Uterus (tissue), 4 donors: ENCODE results near the gene KSR2. TPM values are rescaled to one million over a fixed set of nuclear protein-coding genes. Genes with fewer than 3 reads are reported as not detected.
"Not testable (repeated sequence)": the region's sequence is repeated elsewhere in the genome, so short reads cannot be mapped to it uniquely, and the experiment has no call there.

Source experiments
- DNase-seq, 2 donors: peaks; one replicate each; pipeline ENCODE4 v3.0.0-alpha.2; 2019 to 2020
- H3K27ac ChIP-seq, 2 donors: fragments of 200-600 bp; sonication (generic); 1 replicate in 1 of 2; 2 replicates in 1 of 2; pipeline ENCODE4 v1.5.1; 2016 to 2018
- H3K27me3 ChIP-seq, 2 donors: fragments of 200-600 bp; sonication (generic); one replicate each; pipeline ENCODE4 v1.5.1; 2018 to 2019; ENCODE audit warnings: control low read depth in 1 of 2
- H3K36me3 ChIP-seq, 2 donors: fragments of 200-600 bp; sonication (generic); one replicate each; pipeline ENCODE4 v1.5.1; 2019; ENCODE audit warnings: control low read depth in 1 of 2
- H3K4me1 ChIP-seq, 2 donors: fragments of 200-600 bp; sonication (generic); one replicate each; pipeline ENCODE4 v1.5.1; 2018 to 2019; ENCODE audit warnings: control low read depth in 1 of 2
- H3K4me3 ChIP-seq, 2 donors: fragments of 200-600 bp; sonication (generic); 1 replicate in 1 of 2; 2 replicates in 1 of 2; pipeline ENCODE4 v1.5.1; 2018 to 2019; ENCODE audit warnings: mild to moderate bottlenecking in 1 of 2
- H3K9me3 ChIP-seq, 2 donors: fragments of 200-600 bp; sonication (generic); one replicate each; pipeline ENCODE4 v1.5.1; 2019; ENCODE audit warnings: control low read depth in 1 of 2
- POLR2A ChIP-seq, 2 donors: fragments of 450-650 bp; IDR thresholded peaks; one replicate each; pipeline ENCODE4 v1.6.1; 2016; ENCODE audit warnings: antibody characterized with exemption in 2 of 2, mild to moderate bottlenecking in 1 of 2, moderate library complexity in 1 of 2
- intact Hi-C: fragments of 100-400 bp; cut with DNase I; formaldehyde crosslinking; loops from one replicate; pipeline ENCODE4 v1.15.1; 2023; ENCODE audit warnings: low total_unique reads
- total RNA-seq, 4 donors: library from RNA; depleted of rRNA in 3 of 4; stranded (reverse); fragments of >200 nt in 3 of 4; gene quantifications; one replicate each; pipeline versions ENCODE4 v1.1.0 to v1.2.4, GENCODE V29; 2014 to 2023
- TF ChIP-seq, protein P1 (sequence below), 4 experiments: fragments of 200-600 bp in 2 of 4; fragments of 450-650 bp in 2 of 4; sonication (generic) in 2 of 4; IDR thresholded peaks; one replicate each; pipeline ENCODE4 v1.5.1; 2016 to 2019; ENCODE audit warnings: antibody characterized with exemption in 4 of 4, mild to moderate bottlenecking in 2 of 4, moderate library complexity in 1 of 4
- donor health status: DM: yes; HTN: yes; CAD: no.

Gene KSR2
- total RNA-seq, 4 donors from 2014 or later: 0.03 to 0.28 TPM; not detected in 2

DNA sequence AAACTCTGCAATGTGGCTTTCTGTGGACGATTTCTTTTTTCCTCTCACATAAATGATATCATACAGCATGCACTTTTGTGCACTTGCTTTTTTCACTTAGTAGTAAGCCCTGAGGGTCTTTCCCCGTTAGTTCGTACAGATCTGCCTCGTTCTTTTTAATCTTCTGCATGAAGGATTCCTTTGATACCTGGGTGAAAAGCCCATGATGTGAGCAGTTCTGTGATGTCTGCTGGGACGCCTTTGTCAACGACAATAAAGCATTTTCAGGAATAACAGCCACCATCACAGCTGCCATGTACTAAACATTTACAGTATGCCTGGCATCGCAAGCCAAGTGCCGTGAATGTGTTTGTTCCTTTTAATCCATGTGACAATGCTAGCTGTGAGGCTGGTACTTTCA, 99.2 kb downstream of the KSR2 start:
- H3K9me3 ChIP-seq: no peaks in the 10 kb centered on the region
- H3K27ac ChIP-seq: no peak overlapping the region
- no peaks in the 10 kb centered on the region for H3K4me1 ChIP-seq
- DNase-seq: no peak
- no peaks in the 10 kb centered on the region for H3K36me3 ChIP-seq
- intact Hi-C loops: no loop called here
- TF ChIP-seq, protein P1, sequence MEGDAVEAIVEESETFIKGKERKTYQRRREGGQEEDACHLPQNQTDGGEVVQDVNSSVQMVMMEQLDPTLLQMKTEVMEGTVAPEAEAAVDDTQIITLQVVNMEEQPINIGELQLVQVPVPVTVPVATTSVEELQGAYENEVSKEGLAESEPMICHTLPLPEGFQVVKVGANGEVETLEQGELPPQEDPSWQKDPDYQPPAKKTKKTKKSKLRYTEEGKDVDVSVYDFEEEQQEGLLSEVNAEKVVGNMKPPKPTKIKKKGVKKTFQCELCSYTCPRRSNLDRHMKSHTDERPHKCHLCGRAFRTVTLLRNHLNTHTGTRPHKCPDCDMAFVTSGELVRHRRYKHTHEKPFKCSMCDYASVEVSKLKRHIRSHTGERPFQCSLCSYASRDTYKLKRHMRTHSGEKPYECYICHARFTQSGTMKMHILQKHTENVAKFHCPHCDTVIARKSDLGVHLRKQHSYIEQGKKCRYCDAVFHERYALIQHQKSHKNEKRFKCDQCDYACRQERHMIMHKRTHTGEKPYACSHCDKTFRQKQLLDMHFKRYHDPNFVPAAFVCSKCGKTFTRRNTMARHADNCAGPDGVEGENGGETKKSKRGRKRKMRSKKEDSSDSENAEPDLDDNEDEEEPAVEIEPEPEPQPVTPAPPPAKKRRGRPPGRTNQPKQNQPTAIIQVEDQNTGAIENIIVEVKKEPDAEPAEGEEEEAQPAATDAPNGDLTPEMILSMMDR (IDR thresholded peaks at IDR 0.05): no peak
- no peak for TF ChIP-seq POLR2A (IDR thresholded peaks at IDR 0.05)
- no peaks in the 10 kb centered on the region for H3K27me3 ChIP-seq
- H3K4me3 ChIP-seq: no peak overlapping the region

DNA sequence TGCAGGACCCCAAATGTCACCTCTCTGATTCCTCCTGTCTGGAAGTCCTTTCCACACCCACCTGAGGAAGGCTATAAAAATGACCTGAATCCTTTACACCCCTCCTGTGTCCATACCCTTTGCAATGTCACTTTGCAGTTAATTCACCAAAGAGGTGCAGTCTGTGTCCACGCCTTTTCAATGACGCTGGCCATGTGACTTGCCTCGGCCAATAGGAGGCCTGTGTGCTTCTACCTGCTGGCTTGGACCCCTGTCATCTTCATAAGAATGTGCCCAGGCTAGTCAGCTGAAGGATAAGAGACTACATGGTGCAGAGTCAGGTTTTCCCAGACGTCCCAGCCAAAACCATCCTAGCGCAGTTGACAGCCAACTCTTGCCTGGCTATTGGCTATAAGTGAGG, 101.4 kb downstream of the KSR2 start:
- H3K4me3 ChIP-seq: no peak overlapping the region
- H3K27ac ChIP-seq: no peak overlapping the region
- DNase-seq: no peak
- TF ChIP-seq, protein P1 (IDR thresholded peaks at IDR 0.05): no peak
- no peak for TF ChIP-seq POLR2A (IDR thresholded peaks at IDR 0.05)
- no peaks in the 10 kb centered on the region for H3K27me3 ChIP-seq
- H3K9me3 ChIP-seq: no peaks in the 10 kb centered on the region
- no peaks in the 10 kb centered on the region for H3K4me1 ChIP-seq
- H3K36me3 ChIP-seq: no peaks in the 10 kb centered on the region
- intact Hi-C loops: no loop called here

DNA sequence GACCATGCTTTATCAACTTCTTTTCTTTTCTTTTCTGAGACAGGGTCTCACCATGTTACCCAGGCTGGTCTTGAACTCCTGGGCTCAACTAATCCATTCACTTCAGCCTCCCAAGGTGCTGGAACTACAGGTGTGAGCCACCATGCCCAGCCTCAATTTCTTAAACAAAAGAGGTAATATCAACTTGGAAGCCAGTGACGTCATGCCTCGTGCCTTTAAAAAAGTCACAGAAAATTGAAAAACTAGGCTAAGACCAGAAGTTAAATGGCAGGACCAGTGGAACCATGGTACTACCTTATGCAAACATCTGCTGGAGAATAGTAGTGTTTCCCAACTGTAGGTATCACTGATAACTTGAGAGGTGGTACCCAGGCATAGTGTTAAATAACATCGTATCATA, 103.3 kb downstream of the KSR2 start:
- no peak for DNase-seq
- intact Hi-C loops: no loop called here
- Histone ChIP-seq H3K4me1 (no peaks in the 10 kb centered on the region), H3K9me3 (no peaks in the 10 kb centered on the region), H3K36me3 (no peaks in the 10 kb centered on the region), H3K27me3 (no peaks in the 10 kb centered on the region), H3K27ac (no peak overlapping the region), H3K4me3 (no peak overlapping the region)
- TF ChIP-seq, protein P1 (IDR thresholded peaks at IDR 0.05): no peak
- TF ChIP-seq POLR2A (IDR thresholded peaks at IDR 0.05): no peak

DNA sequence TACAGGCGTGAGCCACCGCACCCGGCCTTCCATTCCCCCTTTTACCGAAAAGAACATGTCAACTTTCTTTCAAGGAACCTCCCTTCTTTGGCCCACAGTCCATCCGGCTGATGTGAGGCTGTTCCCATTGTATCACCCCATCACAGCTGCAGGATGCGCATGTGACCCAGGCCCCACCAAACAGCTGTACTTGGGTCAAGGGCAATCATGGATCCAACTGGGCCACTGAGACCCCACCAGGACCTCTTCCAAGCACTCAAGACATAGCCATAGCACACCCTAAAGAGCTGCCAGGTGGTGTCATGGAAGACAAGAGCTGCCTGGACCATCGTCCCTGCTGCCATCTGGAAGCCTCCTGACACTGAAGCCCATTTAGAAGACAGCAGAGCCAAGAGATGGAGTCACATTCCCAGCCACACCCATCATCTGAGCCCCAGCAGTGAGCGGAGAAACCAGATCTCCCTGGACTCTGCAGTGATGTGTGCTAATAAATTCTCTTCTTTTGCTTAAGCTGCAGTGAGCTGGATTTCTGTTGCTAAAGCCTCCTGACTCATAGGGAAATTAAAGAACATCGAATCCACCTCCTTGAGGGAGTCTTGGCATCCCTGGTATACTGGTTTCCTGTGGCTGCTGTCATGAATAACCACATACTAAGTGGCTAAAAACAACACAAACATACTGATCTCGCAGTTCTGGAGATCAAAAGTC, 105.6 kb downstream of the KSR2 start:
- intact Hi-C loops: no loop called here
- TF ChIP-seq POLR2A (IDR thresholded peaks at IDR 0.05): no peak
- TF ChIP-seq, protein P1 (IDR thresholded peaks at IDR 0.05): no peak
- no peak overlapping the region for H3K27ac ChIP-seq
- H3K27me3 ChIP-seq: no peaks in the 10 kb centered on the region
- H3K4me3 ChIP-seq: no peak overlapping the region
- no peaks in the 10 kb centered on the region for H3K4me1 ChIP-seq
- no peaks in the 10 kb centered on the region for H3K36me3 ChIP-seq
- no peak for DNase-seq
- no peaks in the 10 kb centered on the region for H3K9me3 ChIP-seq

DNA sequence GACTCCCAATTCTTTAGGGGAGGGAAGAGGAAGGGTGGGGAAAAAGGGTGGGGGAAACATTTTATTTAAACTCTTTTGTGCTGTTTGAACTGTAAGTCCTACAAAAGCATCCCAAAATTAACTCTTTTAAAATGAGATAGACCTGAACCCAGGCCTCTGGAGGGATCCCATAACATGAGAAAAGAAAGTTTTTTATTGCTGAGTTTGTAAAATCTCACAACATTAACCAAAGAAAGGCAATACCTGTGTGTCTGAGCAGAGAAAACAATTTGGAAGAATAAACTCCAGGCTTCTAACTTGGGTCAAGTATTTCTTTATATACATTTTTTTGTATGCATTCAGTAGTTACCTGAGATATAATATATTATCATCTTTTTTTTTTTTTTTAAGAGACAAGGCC, 107.1 kb downstream of the KSR2 start:
- no peak for DNase-seq
- no peak overlapping the region for H3K27ac ChIP-seq
- no peaks in the 10 kb centered on the region for H3K36me3 ChIP-seq
- no peak overlapping the region for H3K4me3 ChIP-seq
- H3K27me3 ChIP-seq: no peaks in the 10 kb centered on the region
- TF ChIP-seq, protein P1 (IDR thresholded peaks at IDR 0.05): no peak
- TF ChIP-seq POLR2A (IDR thresholded peaks at IDR 0.05): no peak
- H3K9me3 ChIP-seq: no peaks in the 10 kb centered on the region
- intact Hi-C loops: no loop called here
- H3K4me1 ChIP-seq: no peaks in the 10 kb centered on the region

DNA sequence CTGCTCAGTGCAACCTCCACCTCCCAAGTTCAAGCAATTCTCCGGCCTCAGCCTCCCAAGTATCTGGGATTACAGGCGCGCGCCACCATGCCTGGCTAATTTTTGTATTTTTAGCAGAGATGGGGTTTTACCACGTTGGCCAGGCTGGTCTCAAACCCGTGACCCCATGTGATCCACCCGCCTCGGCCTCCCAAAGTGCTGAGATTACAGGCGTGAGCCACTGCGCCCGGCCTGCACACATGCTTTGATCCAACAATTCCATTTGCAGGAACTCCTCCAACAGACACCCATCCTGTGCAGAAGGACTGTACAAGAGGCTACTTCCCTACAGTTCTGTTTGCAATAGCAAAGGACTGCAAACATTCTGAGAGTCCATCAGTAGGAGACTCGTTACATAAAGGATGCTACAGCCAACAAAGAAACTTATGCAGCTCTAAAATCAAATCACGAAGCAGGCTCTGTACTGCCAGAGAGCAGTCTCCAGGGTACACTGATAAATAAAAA, 108.0 kb downstream of the KSR2 start:
- DNase-seq, H3K27me3 ChIP-seq, H3K27ac ChIP-seq, H3K36me3 ChIP-seq, H3K9me3 ChIP-seq, intact Hi-C loops, H3K4me3 ChIP-seq, H3K4me1 ChIP-seq: not testable (repeated sequence)
